Activated CD4-positive, alpha-beta T cell treated with anti-CD3 and anti-CD28 coated beads for 1 hour (primary cell): ENCODE results near the gene PAIP2B.

ENCODE experiments used
- DNase-seq: peaks from one replicate; pipeline ENCODE4 v3.0.0-alpha.2; 2020

PAIP2B gene

GRCh38 chr2:71150082-71150816, 76.7 kb downstream of the PAIP2B start:
- no peak for DNase-seq

DNA sequence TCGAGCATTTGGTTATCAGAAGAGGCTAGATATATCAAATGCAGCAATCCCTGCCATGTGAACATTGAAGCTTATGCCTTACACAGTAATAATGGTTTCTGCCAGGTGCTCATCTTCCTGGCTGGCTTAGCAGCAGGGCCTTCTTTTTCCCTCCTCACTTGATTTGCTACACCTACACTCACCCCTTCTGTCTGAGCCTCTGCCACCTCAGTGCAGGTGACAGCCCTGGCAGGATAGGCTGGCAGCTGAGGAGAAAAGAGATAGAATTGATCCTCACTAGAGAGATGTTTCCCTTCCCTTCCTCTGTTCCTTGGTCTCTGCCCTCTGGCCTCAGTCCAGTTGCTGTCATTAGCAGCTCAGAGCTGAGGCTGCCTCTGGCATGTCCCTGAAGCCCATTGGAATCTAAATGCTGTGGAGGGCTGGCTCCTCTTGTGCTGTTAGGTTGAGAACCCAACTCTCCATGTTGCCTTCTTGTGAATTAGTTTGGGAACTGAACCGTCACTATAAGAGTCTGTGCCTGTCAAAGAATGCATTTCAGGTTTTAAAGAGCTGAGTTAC, 78.3 kb downstream of the PAIP2B start:
- no peak for DNase-seq

DNA sequence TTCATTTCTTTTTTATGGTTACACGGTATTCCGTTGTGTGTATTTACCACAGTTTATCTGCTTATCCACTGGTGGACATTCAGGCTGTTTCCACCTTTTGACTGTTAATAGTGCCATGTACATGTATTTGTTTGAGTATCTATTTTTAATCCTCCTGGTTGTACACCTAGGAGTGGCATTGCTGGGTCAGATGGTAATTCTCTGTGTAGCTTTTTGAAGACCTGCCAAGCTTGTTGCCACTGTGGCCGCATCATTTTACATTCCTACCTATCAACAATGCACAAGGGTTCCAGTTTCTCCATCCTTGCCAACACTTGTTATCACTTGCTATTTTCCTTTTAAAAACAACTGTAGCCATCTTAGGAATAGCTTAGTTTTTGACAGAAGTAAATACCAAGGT, 83.1 kb downstream of the PAIP2B start:
- DNase-seq: no peak

DNA sequence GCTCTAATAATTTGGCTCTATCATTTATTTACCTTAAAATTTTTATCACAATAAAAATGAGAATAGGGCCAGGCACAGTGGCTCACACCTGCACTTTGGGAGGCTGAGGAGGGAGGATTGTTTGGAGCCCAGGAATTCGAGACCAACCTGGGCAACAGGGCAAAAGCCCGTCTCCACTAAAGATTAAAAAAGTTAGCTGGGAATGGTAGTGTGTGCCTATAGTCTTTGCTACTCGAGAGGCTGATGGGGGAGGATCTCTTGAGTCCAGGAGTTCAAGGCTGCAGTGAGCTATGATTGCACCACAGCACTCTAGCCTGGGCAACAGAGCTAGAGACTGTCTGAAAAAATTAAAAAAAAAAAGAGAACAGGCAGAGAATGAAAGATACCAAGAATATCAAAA, 90.7 kb downstream of the PAIP2B start:
- DNase-seq: no peak

DNA sequence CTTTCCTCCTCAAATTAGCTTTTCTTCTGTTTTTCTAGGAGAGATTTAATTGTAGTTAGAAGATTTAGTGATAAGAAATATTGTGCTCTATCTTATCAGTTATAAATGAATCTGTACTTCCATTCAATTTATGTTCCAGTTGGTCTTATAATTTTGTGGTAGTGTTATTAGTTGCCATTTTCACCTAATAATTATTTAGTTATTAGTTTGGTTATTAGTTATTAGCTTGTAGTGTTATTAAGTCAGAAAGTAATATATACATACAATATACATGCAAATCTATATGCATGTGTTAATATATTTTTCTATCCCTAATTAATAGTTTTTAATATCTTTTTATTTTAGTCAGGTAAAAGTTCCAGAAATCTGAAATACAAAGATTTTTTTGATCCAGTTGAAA, 93.3 kb downstream of the PAIP2B start:
- DNase-seq: no peak
